D721Med (cell line): Measurements from ENCODE around the gene KCNK3.
"Not testable (repeated sequence)": the region's sequence is repeated elsewhere in the genome, so short reads cannot be mapped to it uniquely, and the experiment has no call there.

Experiments used
- DNase-seq: peaks from one replicate; pipeline ENCODE4 v3.0.0; 2011; ENCODE audit warnings: low spot score; ENCODE audit not compliant: insufficient read length
- FAIRE-seq: peaks from 2 replicates; lab custom pipeline; 2011; peaks lifted over from hg19 to GRCh38; lab: Jason Lieb, UNC
- CTCF ChIP-seq: IDR thresholded peaks from 2 replicates; pipeline ENCODE4 v1.5.1; 2012; ENCODE audit warnings: mild to moderate bottlenecking, control low read depth; ENCODE audit not compliant: insufficient read depth; ENCODE audit errors: missing control alignments

The KCNK3 gene

GRCh38 chr2:26745609-26746327 is 53.2 kb downstream of the KCNK3 start:
- peak; percentile 97 for TF ChIP-seq CTCF
- DNase-seq = no peak
- FAIRE-seq = peak; percentile 25

GRCh38 chr2:26746934-26747333 is 54.4 kb downstream of the KCNK3 start:
- FAIRE-seq (no peak), DNase-seq (no peak)
- no peak for TF ChIP-seq CTCF

GRCh38 chr2:26749787-26750420 is 57.4 kb downstream of the KCNK3 start:
- FAIRE-seq, DNase-seq: not testable (repeated sequence)

- DNase-seq, FAIRE-seq: not testable (repeated sequence)
These were observed 57.9 kb downstream of the KCNK3 start for GRCh38 chr2:26750467-26750866.

GRCh38 chr2:26752656-26753055 is 60.1 kb downstream of the KCNK3 start:
- DNase-seq = no peak

GRCh38 chr2:26754539-26754938 is 62.0 kb downstream of the KCNK3 start:
- FAIRE-seq (no peak), DNase-seq (no peak)
- no peak for TF ChIP-seq CTCF

More at GRCh38 chr2:26752656-26753055, 60.1 kb downstream of the KCNK3 start:
- TF ChIP-seq CTCF = no peak
- FAIRE-seq = no peak

- DNase-seq (no peak), FAIRE-seq (no peak)
- TF ChIP-seq CTCF = no peak
These were observed 62.6 kb downstream of the KCNK3 start for GRCh38 chr2:26754972-26755670.

GRCh38 chr2:26756337-26756736 is 63.8 kb downstream of the KCNK3 start:
- no peak for DNase-seq
- no peak for FAIRE-seq
- TF ChIP-seq CTCF = no peak
